RWPE1 (cell line): ENCODE measurements around the gene KDM6A.
"Not testable (repeated sequence)": the region's sequence is repeated elsewhere in the genome, so short reads cannot be mapped to it uniquely, and the experiment has no call there.

Experiments
- CTCF ChIA-PET: fragments of 350-600 bp; sonication (Branson Sonifier 250); formaldehyde crosslinking; extraction: SDS; loops from one replicate; lab custom pipeline; 2021; lab: Yijun Ruan, JAX
- POLR2A ChIA-PET: fragments of 400-600 bp; formaldehyde crosslinking; extraction: SDS; loops from one replicate; lab custom pipeline; 2020; ENCODE audit warnings: antibody characterized with exemption; ENCODE audit not compliant: low non-redundant PET; lab: Yijun Ruan, JAX
- DNase-seq: peaks from one replicate; pipeline ENCODE4 v3.0.0; 2012; ENCODE audit warnings: low spot score
- H3K27ac ChIP-seq: fragments of 450-650 bp; 2 replicates; pipeline ENCODE4 v1.5.1; 2017
- TF ChIP-seq, protein P1 (sequence below): fragments of 450-650 bp; conservative IDR thresholded peaks from 2 replicates; pipeline ENCODE4 v1.5.1; 2017; ENCODE audit warnings: low read depth, mild to moderate bottlenecking

Gene KDM6A

GRCh38 chrX:44843753-44844152, 29.2 kb upstream of the KDM6A start, which contains the start of gene DUSP21:
DUSP21 (plus strand) TSS chrX:44844021; CDS start chrX:44844133, 112 bp downstream.
- ChIA-PET CTCF (no interaction called here), POLR2A (no interaction called here)
- no peak within 1 kb of the TSS for H3K27ac ChIP-seq
- TF ChIP-seq, protein P1, sequence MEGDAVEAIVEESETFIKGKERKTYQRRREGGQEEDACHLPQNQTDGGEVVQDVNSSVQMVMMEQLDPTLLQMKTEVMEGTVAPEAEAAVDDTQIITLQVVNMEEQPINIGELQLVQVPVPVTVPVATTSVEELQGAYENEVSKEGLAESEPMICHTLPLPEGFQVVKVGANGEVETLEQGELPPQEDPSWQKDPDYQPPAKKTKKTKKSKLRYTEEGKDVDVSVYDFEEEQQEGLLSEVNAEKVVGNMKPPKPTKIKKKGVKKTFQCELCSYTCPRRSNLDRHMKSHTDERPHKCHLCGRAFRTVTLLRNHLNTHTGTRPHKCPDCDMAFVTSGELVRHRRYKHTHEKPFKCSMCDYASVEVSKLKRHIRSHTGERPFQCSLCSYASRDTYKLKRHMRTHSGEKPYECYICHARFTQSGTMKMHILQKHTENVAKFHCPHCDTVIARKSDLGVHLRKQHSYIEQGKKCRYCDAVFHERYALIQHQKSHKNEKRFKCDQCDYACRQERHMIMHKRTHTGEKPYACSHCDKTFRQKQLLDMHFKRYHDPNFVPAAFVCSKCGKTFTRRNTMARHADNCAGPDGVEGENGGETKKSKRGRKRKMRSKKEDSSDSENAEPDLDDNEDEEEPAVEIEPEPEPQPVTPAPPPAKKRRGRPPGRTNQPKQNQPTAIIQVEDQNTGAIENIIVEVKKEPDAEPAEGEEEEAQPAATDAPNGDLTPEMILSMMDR: no peak
- DNase-seq: no peak

- POLR2A ChIA-PET: no interaction called here
- CTCF ChIA-PET: no interaction called here
- H3K27ac ChIP-seq: no peak overlapping the region
- DNase-seq: no peak
- TF ChIP-seq, protein P1: no peak
These were observed 28.8 kb upstream of the KDM6A start for GRCh38 chrX:44844204-44844603.

DNA sequence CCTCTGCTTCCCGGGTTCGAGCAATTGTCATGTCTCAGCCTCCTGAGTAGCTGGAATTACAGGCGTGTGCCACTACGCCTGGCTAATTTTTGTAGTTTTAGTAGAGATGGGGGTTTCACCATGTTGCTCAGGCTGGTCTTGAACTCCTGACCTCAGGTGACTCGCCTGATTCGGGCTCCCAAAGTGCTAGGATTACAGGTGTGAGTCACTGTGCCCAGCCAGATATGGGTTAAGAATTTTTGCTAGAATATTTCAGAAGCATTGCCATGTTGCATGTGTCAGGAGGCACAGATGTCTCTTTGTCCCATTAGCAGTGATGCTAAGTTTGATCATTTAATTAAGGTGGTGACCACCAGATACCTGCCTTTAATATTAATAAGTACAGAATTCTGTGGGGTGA, 22.1 kb upstream of the KDM6A start:
- POLR2A ChIA-PET, CTCF ChIA-PET, H3K27ac ChIP-seq, DNase-seq: not testable (repeated sequence)

DNA sequence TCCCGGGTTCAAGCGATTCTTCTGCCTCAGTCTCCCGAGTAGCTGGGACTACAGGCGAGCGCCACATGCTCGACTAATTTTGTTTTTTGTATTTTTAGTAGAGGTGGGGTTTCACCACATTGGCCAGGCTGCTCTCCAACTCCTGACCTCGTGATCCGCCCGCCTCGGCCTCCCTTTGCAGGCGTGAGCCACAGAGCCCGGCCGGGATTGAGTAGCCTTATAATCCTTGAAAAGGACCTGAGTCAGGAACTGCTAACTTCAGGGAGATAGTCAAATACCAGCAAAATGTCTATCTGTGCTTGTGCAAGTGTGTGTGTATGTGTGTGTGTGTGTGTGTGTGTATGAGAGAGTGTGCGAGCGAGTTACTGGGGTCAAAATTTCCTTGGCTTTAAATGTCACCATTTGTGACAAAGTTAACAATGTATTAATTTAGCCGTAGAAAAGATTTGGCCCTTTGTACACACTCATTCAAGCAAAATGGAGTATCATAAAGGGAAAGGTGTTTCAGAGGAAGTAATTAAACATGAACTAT, 1.8 kb upstream of the KDM6A start:
- no peak overlapping the region for H3K27ac ChIP-seq
- no peak for DNase-seq
- TF ChIP-seq, protein P1: no peak
- POLR2A ChIA-PET: no interaction called here
- CTCF ChIA-PET: no interaction called here

GRCh38 chrX:44871931-44872820, 812 bp upstream of the KDM6A start:
- TF ChIP-seq, protein P1: no peak
- H3K27ac ChIP-seq: peak overlapping the region; percentile 92
- CTCF ChIA-PET: no interaction called here
- POLR2A ChIA-PET: interaction anchor here (1.0 kb wide), 1 partner anchor 78 kb away, joined by 5 read pairs; no protein-coding TSS in a partner anchor
- no peak for DNase-seq

- peak overlapping the region; percentile 92 for H3K27ac ChIP-seq
- TF ChIP-seq, protein P1: no peak
- DNase-seq: no peak
- ChIA-PET POLR2A (interaction anchor here (1.0 kb wide), 1 partner anchor 77 kb away, joined by 5 read pairs; no protein-coding TSS in a partner anchor), CTCF (no interaction called here)
These were observed 658 bp downstream of the KDM6A start for GRCh38 chrX:44873415-44874276.
